Spleen (tissue), 11 donors: ENCODE measurements around the gene TCTN2. TPM values are rescaled to one million over a fixed set of nuclear protein-coding genes. Genes with fewer than 3 reads are reported as not detected.
A peak's percentile ranks its signal among the peaks of the same experiment; 100 is the strongest.

Experiments
- DNase-seq: peaks from one replicate; pipeline ENCODE4 v3.0.0-alpha.2; 2020
- H3K27ac ChIP-seq, 8 donors: fragments of 200-600 bp; sonication (generic) in 7 of 8; 1 replicate in 4 of 8; 2 replicates in 4 of 8; pipeline versions ENCODE4 v1.5.0 to v1.8.0; 2016 to 2021; ENCODE audit warnings: inconsistent platforms in 4 of 8, mild to moderate bottlenecking in 4 of 8, moderate library complexity in 1 of 8
- H3K27me3 ChIP-seq, 7 donors: fragments of 200-600 bp; sonication (generic) in 6 of 7; replicated peaks in 1 of 7; 1 replicate in 4 of 7; 2 replicates in 3 of 7; pipeline versions ENCODE4 v1.5.0 to v1.8.0; 2016 to 2021; ENCODE audit warnings: inconsistent platforms in 3 of 7, mild to moderate bottlenecking in 1 of 7
- H3K36me3 ChIP-seq, 6 donors: fragments of 200-600 bp; sonication (generic) in 5 of 6; 1 replicate in 4 of 6; 2 replicates in 2 of 6; pipeline versions ENCODE4 v1.5.0 to v1.8.0; 2016 to 2021; ENCODE audit warnings: inconsistent platforms in 2 of 6
- H3K4me1 ChIP-seq, 6 donors: fragments of 200-600 bp; sonication (generic) in 5 of 6; 1 replicate in 3 of 6; 2 replicates in 3 of 6; pipeline versions ENCODE4 v1.5.0 to v1.8.0; 2016 to 2021; ENCODE audit warnings: inconsistent platforms in 3 of 6
- H3K4me3 ChIP-seq, 8 donors: fragments of 200-600 bp; sonication (generic) in 7 of 8; 1 replicate in 4 of 8; 2 replicates in 4 of 8; pipeline versions ENCODE4 v1.5.0 to v1.8.0; 2016 to 2021; ENCODE audit warnings: inconsistent platforms in 4 of 8, mild to moderate bottlenecking in 4 of 8, moderate library complexity in 2 of 8
- H3K9me3 ChIP-seq, 8 donors: fragments of 200-600 bp; sonication (generic) in 7 of 8; 1 replicate in 4 of 8; 2 replicates in 4 of 8; pipeline versions ENCODE4 v1.5.0 to v1.8.0; 2016 to 2021; ENCODE audit warnings: inconsistent platforms in 4 of 8
- POLR2A ChIP-seq, 3 donors: fragments of 450-650 bp; IDR thresholded peaks; one replicate each; pipeline ENCODE4 v1.5.1; 2017; ENCODE audit warnings: antibody characterized with exemption in 3 of 3, mild to moderate bottlenecking in 1 of 3
- POLR2AphosphoS5 ChIP-seq, 3 donors: sonication (generic); formaldehyde crosslinking; IDR thresholded peaks; one replicate each; pipeline ENCODE4 v1.5.1; 2017; ENCODE audit warnings: antibody characterized with exemption in 3 of 3
- WGBS, 5 donors: extraction: QIAGEN DNeasy Blood & Tissue Kit in 3 of 5; methylation state at CpG; one replicate each; pipeline versions ENCODE4 v1.1.5 to v1.1.7; 2013 to 2018; 5-methylcytosine and 5-hydroxymethylcytosine counted together
- intact Hi-C: fragments of 100-400 bp; cut with DNase I; formaldehyde crosslinking; loops from one replicate; pipeline ENCODE4 v1.15.0; 2023; ENCODE audit warnings: low total_unique reads
- polyA plus RNA-seq, 3 donors: library from polyadenylated mRNA; stranded (reverse); fragments of 200-250 nt; gene quantifications; one replicate each; pipeline ENCODE4 v1.2.1, GENCODE V29; 2013
- total RNA-seq, 7 donors: library from RNA; depleted of rRNA in 3 of 7; stranded (reverse); fragments of >200 nt in 3 of 7; fragmentation: NEBNext Ultra II Directional in 4 of 7; extraction: Animal tissue kit (Norgen Biotek cat#: 25700) in 4 of 7; gene quantifications; one replicate each; pipeline versions ENCODE4 v1.1.0 to v1.2.1, GENCODE V29; 2016 to 2021
- TF ChIP-seq, protein P1 (sequence below), 11 experiments: fragments of 200-600 bp in 7 of 11; fragments of 450-650 bp in 4 of 11; sonication (generic) in 4 of 11; IDR thresholded peaks in 8 of 11; conservative IDR thresholded peaks in 3 of 11; 1 replicate in 7 of 11; 2 replicates in 4 of 11; pipeline versions ENCODE4 v1.4.0 to v1.8.0; 2016 to 2021; ENCODE audit warnings: antibody characterized with exemption in 11 of 11, inconsistent platforms in 4 of 11, mild to moderate bottlenecking in 1 of 11
- donor health status: healthy with polysubstance abuse.
- donor health status: DM: no; HTN: no; CAD: no; lungs with moderate emphysema.
- donor health status: DM: no; HTN: no; CAD: no.
- donor health status: Bipolar disorder and iron deficiency.
- donor health status: healthy.
- donor health status: DM: no; HTN: no; CAD: no.
- donor health status: DM: yes; HTN: yes; CAD: no.

TCTN2 gene
- total and polyA plus RNA-seq, 10 donors: 1.9 to 10.9 (median 6.0) TPM

DNA sequence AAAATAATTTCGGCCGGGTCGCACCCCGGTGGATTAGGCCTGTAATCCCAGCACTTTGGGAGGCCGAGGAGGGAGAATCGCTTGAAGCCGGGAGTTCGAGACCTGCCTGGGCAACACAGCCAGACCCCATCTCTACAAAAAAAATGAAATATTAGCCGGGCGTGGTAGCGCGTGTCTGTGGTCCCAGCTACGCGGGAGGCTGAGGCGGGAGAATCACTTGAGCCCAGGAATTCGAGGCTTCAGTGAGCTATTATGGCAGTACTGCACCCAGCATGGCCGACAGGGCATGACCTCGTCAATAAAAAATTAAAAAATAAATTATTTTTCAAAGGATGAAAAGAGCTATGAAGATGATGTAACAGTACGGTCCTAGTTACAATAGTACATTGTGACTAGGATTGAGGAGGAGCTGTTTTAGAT, 36.8 kb upstream of the TCTN2 start:
- DNase-seq: no peak
- Histone ChIP-seq H3K36me3 (peaks cover 0 to 39% (median 30%) of the 10 kb centered on the region in 6 donors), H3K9me3 (no peaks in the 10 kb centered on the region), H3K4me3 (peak overlapping the region; percentile 87 to 100 (median 96)), H3K27ac (peak overlapping the region; percentile 72 to 91 (median 88)), H3K27me3 (no peaks in the 10 kb centered on the region), H3K4me1 (peaks cover 11 to 57% (median 30%) of the 10 kb centered on the region in 6 donors)
- intact Hi-C loops: no loop called here
- TF ChIP-seq POLR2AphosphoS5 (IDR thresholded peaks at IDR 0.05) (no peak), POLR2A (IDR thresholded peaks at IDR 0.05) (no peak)
- TF ChIP-seq, protein P1, sequence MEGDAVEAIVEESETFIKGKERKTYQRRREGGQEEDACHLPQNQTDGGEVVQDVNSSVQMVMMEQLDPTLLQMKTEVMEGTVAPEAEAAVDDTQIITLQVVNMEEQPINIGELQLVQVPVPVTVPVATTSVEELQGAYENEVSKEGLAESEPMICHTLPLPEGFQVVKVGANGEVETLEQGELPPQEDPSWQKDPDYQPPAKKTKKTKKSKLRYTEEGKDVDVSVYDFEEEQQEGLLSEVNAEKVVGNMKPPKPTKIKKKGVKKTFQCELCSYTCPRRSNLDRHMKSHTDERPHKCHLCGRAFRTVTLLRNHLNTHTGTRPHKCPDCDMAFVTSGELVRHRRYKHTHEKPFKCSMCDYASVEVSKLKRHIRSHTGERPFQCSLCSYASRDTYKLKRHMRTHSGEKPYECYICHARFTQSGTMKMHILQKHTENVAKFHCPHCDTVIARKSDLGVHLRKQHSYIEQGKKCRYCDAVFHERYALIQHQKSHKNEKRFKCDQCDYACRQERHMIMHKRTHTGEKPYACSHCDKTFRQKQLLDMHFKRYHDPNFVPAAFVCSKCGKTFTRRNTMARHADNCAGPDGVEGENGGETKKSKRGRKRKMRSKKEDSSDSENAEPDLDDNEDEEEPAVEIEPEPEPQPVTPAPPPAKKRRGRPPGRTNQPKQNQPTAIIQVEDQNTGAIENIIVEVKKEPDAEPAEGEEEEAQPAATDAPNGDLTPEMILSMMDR (IDR thresholded peaks at IDR 0.05 in 8 of 11, conservative IDR thresholded peaks at IDR 0.05 in 3 of 11): no peak
- WGBS, 5 donors: 16 to 19% (median 18%) methylated on average over 19 of the region's 19 CpGs

GRCh38 chr12:123643911-123644310, 27.0 kb upstream of the TCTN2 start:
- intact Hi-C loops: no loop called here
- no peak overlapping the region for H3K27ac ChIP-seq
- DNase-seq: no peak

DNA sequence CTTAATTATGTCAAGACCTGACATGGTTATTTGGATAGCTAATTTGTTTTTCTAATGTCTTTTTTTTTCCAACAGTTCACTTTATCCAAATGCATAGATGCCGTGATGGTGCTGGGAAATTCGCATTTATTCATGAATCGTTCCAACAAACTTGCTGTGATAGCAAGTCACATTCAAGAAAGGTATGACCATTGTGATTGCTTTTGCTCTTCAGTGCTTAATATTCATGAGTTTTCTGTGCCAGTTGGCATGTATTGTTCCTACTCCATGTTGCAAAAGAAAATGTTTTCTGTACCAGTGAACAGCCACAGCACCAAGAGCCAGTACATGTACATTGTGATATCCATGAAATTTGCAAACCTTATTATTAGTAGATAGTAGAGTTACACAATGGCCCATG, 25.5 kb upstream of the TCTN2 start:
- DNase-seq: no peak
- H3K4me3 ChIP-seq: no peak overlapping the region
- intact Hi-C loops: no loop called here
- H3K4me1 ChIP-seq: no peaks in the 10 kb centered on the region
- peaks cover 5 to 99% (median 54%) of the 10 kb centered on the region in 6 donors for H3K36me3 ChIP-seq
- 95 to 100% (median 98%) methylated on average over 3 of the region's 3 CpGs for WGBS, 5 donors
- no peaks in the 10 kb centered on the region for H3K9me3 ChIP-seq
- no peaks in the 10 kb centered on the region for H3K27me3 ChIP-seq
- no peak overlapping the region for H3K27ac ChIP-seq
- TF ChIP-seq POLR2AphosphoS5 (IDR thresholded peaks at IDR 0.05) (no peak), POLR2A (IDR thresholded peaks at IDR 0.05) (no peak)
- TF ChIP-seq, protein P1 (IDR thresholded peaks at IDR 0.05 in 8 of 11, conservative IDR thresholded peaks at IDR 0.05 in 3 of 11): no peak

More at GRCh38 chr12:123643911-123644310, 27.0 kb upstream of the TCTN2 start:
- WGBS, 5 donors: 83 to 95% (median 92%) methylated on average over 7 of the region's 7 CpGs
- TF ChIP-seq POLR2A (IDR thresholded peaks at IDR 0.05) (no peak), POLR2AphosphoS5 (IDR thresholded peaks at IDR 0.05) (no peak)
- TF ChIP-seq, protein P1 (IDR thresholded peaks at IDR 0.05 in 8 of 11, conservative IDR thresholded peaks at IDR 0.05 in 3 of 11): no peak
- Histone ChIP-seq H3K36me3 (peaks cover 5 to 98% (median 45%) of the 10 kb centered on the region in 6 donors), H3K9me3 (no peaks in the 10 kb centered on the region), H3K4me3 (no peak overlapping the region), H3K4me1 (no peaks in the 10 kb centered on the region), H3K27me3 (no peaks in the 10 kb centered on the region)

- no peaks in the 10 kb centered on the region for H3K4me1 ChIP-seq
- H3K27ac ChIP-seq: no peak overlapping the region
- 92 to 97% (median 94%) methylated on average over 5 of the region's 5 CpGs for WGBS, 5 donors
- no peak for DNase-seq
- H3K27me3 ChIP-seq: no peaks in the 10 kb centered on the region
- intact Hi-C loops: no loop called here
- no peak overlapping the region for H3K4me3 ChIP-seq
- no peaks in the 10 kb centered on the region for H3K9me3 ChIP-seq
- H3K36me3 ChIP-seq: peaks cover 5 to 99% (median 57%) of the 10 kb centered on the region in 6 donors
- TF ChIP-seq POLR2A (IDR thresholded peaks at IDR 0.05) (no peak), POLR2AphosphoS5 (IDR thresholded peaks at IDR 0.05) (no peak)
- TF ChIP-seq, protein P1 (IDR thresholded peaks at IDR 0.05 in 8 of 11, conservative IDR thresholded peaks at IDR 0.05 in 3 of 11): no peak
Measured at GRCh38 chr12:123645878-123646277, 25.0 kb upstream of the TCTN2 start.
